PC-3 (cell line): ENCODE results near the gene LRRC59. TPM values are rescaled to one million over a fixed set of nuclear protein-coding genes. Genes with fewer than 3 reads are reported as not detected.
A peak's percentile ranks its signal among the peaks of the same experiment; 100 is the strongest.

Experiments used
- ATAC-seq: fragments of 200-7000 bp; cut with Tn5 transposase; 2 replicates; pipeline ENCODE4 v1.9.1; 2020; ENCODE audit warnings: mild to moderate bottlenecking, moderate library complexity
- BruUV-seq: library from RNA; stranded (reverse); fragments of 400-500 nt; replicated peaks from 2 replicates; lab custom pipeline; 2021; lab: Mats Ljungman, UMichigan
- CTCF ChIA-PET: fragments of 300-600 bp; sonication (Branson Sonifier 250); formaldehyde crosslinking; loops from one replicate; lab custom pipeline; 2022; ENCODE audit warnings: antibody characterized with exemption; lab: Charles Lee
- POLR2A ChIA-PET: fragments of 300-600 bp; sonication (Branson Sonifier 250); formaldehyde crosslinking; loops from one replicate; lab custom pipeline; 2022; ENCODE audit warnings: antibody characterized with exemption; ENCODE audit not compliant: unreplicated experiment; lab: Charles Lee
- DNase-seq: peaks from one replicate; pipeline ENCODE4 v3.0.0-alpha.2; 2015
- H2AFZ ChIP-seq: fragments of 300-600 bp; sonication (generic); 2 replicates; pipeline ENCODE4 v1.6.0; 2016; ENCODE audit warnings: antibody characterized with exemption, low read length
- H3F3A ChIP-seq: fragments of 300-600 bp; sonication (generic); one replicate; pipeline ENCODE4 v1.6.0; 2017; ENCODE audit warnings: antibody characterized with exemption, low read length, control low read depth, mild to moderate bottlenecking; ENCODE audit not compliant: unreplicated experiment
- H3K27ac ChIP-seq: fragments of 300-600 bp; sonication (generic); 2 replicates; pipeline ENCODE4 v1.5.1; 2016; ENCODE audit warnings: mild to moderate bottlenecking, low read length
- H3K27me3 ChIP-seq: fragments of 300-600 bp; sonication (generic); 2 replicates; pipeline ENCODE4 v1.6.1; 2016; ENCODE audit warnings: low read length, mixed read lengths
- H3K36me3 ChIP-seq: fragments of 300-600 bp; sonication (generic); 2 replicates; pipeline ENCODE4 v1.6.1; 2016; ENCODE audit warnings: low read depth, mixed run types, low read length, mixed read lengths
- H3K4me1 ChIP-seq: fragments of 300-600 bp; sonication (generic); 2 replicates; pipeline ENCODE4 v1.5.1; 2016; ENCODE audit warnings: low read length; ENCODE audit not compliant: insufficient read depth
- H3K4me2 ChIP-seq: fragments of 300-600 bp; sonication (generic); 2 replicates; pipeline ENCODE4 v1.6.0; 2016; ENCODE audit warnings: low read length
- H3K4me3 ChIP-seq: fragments of 300-600 bp; sonication (generic); 2 replicates; pipeline ENCODE4 v1.5.1; 2016; ENCODE audit warnings: mild to moderate bottlenecking, low read length, mixed read lengths
- H3K79me2 ChIP-seq: fragments of 300-600 bp; sonication (generic); 2 replicates; pipeline ENCODE4 v1.6.1; 2017; ENCODE audit warnings: low read length, mixed read lengths
- H3K9ac ChIP-seq: fragments of 300-600 bp; sonication (generic); 2 replicates; pipeline ENCODE4 v1.6.0; 2016; ENCODE audit warnings: mild to moderate bottlenecking, low read length
- H3K9me2 ChIP-seq: fragments of 300-600 bp; sonication (generic); replicated peaks from 2 replicates; pipeline ENCODE4 v1.6.1; 2016; ENCODE audit warnings: mixed run types, low read length, mixed read lengths
- H3K9me3 ChIP-seq: fragments of 300-600 bp; sonication (generic); 2 replicates; pipeline ENCODE4 v1.6.1; 2016; ENCODE audit warnings: low read length, mixed read lengths
- H4K20me1 ChIP-seq: fragments of 300-600 bp; sonication (generic); 2 replicates; pipeline ENCODE4 v1.6.1; 2016; ENCODE audit warnings: low read length, mixed read lengths
- CTCF ChIP-seq: fragments of 300-600 bp; sonication (generic); conservative IDR thresholded peaks from 2 replicates; pipeline ENCODE4 v1.5.1; 2017; ENCODE audit warnings: antibody characterized with exemption, low read depth, mild to moderate bottlenecking, low read length
- EZH2 ChIP-seq: fragments of 300-600 bp; sonication (generic); IDR thresholded peaks from one replicate; pipeline ENCODE4 v1.6.1; 2017; ENCODE audit warnings: antibody characterized with exemption, mild to moderate bottlenecking, low read length; ENCODE audit not compliant: unreplicated experiment
- EZH2phosphoT487 ChIP-seq: fragments of 300-600 bp; sonication (generic); IDR thresholded peaks from 2 replicates; pipeline ENCODE4 v1.6.1; 2018; ENCODE audit warnings: mild to moderate bottlenecking, antibody characterized with exemption, low read length, borderline replicate concordance
- intact Hi-C: fragments of 100-400 bp; cut with micrococcal nuclease; formaldehyde crosslinking; loops from 2 replicates; pipeline ENCODE4 v1.9.0; 2023
- total RNA-seq: library from RNA; depleted of rRNA; stranded (reverse); fragments of >200 nt; gene quantifications from 2 replicates; pipeline ENCODE4 v1.2.3, GENCODE V29; 2014

The LRRC59 gene
- total RNA-seq, 1 experiment from 2014 or later: 324 TPM

- intact Hi-C loops: no loop called here
- CTCF ChIA-PET: interaction anchor here (0.6 kb wide), 1 partner anchor 53 kb away, joined by 3 read pairs; the partner anchor contains the start of gene LRRC59
- Histone ChIP-seq H3K36me3 (no peaks in the 10 kb centered on the region), H3K9ac (no peak overlapping the region), H3K4me1 (peaks cover 26% of the 10 kb centered on the region), H3K4me3 (peak overlapping the region; percentile 77; the same call in 1 of the 2 replicates), H3K9me3 (no peaks in the 10 kb centered on the region), H4K20me1 (no peaks in the 10 kb centered on the region; the same call in 1 of the 2 replicates), H3K27ac (no peak overlapping the region), H2AFZ (no peak overlapping the region), H3K4me2 (peak overlapping the region; percentile 99), H3K79me2 (peaks cover 30% of the 10 kb centered on the region), H3F3A (no peaks in the 10 kb centered on the region), H3K27me3 (no peaks in the 10 kb centered on the region), H3K9me2 (no peaks in the 10 kb centered on the region)
- DNase-seq (no peak), ATAC-seq (no peak)
- TF ChIP-seq CTCF (no peak), EZH2 (no peak), EZH2phosphoT487 (no peak)
- BruUV-seq: no TSS peak
- POLR2A ChIA-PET: no interaction called here
Measured at GRCh38 chr17:50344731-50345365, 52.5 kb downstream of the LRRC59 start.

- Histone ChIP-seq H3F3A (no peaks in the 10 kb centered on the region), H3K9me3 (no peaks in the 10 kb centered on the region), H3K27me3 (no peaks in the 10 kb centered on the region), H2AFZ (no peak overlapping the region), H3K4me3 (no peak overlapping the region), H3K36me3 (no peaks in the 10 kb centered on the region), H3K4me1 (peaks cover 8% of the 10 kb centered on the region), H3K4me2 (no peak overlapping the region), H3K9me2 (no peaks in the 10 kb centered on the region), H4K20me1 (no peaks in the 10 kb centered on the region), H3K79me2 (no peaks in the 10 kb centered on the region), H3K9ac (no peak overlapping the region), H3K27ac (no peak overlapping the region)
- POLR2A ChIA-PET: no interaction called here
- ATAC-seq (no peak), DNase-seq (no peak)
- TF ChIP-seq CTCF: no peak
- TF ChIP-seq EZH2: no peak
- TF ChIP-seq EZH2phosphoT487: no peak
- BruUV-seq: no TSS peak
- intact Hi-C loops: no loop called here
- CTCF ChIA-PET: no interaction called here
Measured at GRCh38 chr17:50339381-50339780, 57.9 kb downstream of the LRRC59 start.

- no peaks in the 10 kb centered on the region for H3K36me3 ChIP-seq
- no peaks in the 10 kb centered on the region for H3F3A ChIP-seq
- H3K9ac ChIP-seq: no peak overlapping the region
- H3K27ac ChIP-seq: no peak overlapping the region
- H3K4me3 ChIP-seq: no peak overlapping the region
- ChIA-PET POLR2A (no interaction called here), CTCF (no interaction called here)
- H3K9me3 ChIP-seq: no peaks in the 10 kb centered on the region
- no peaks in the 10 kb centered on the region for H4K20me1 ChIP-seq
- TF ChIP-seq CTCF: no peak
- no peak for TF ChIP-seq EZH2
- no peak for TF ChIP-seq EZH2phosphoT487
- BruUV-seq: no TSS peak
- ATAC-seq: no peak
- H3K4me2 ChIP-seq: no peak overlapping the region
- no peaks in the 10 kb centered on the region for H3K79me2 ChIP-seq
- no peaks in the 10 kb centered on the region for H3K27me3 ChIP-seq
- no peaks in the 10 kb centered on the region for H3K9me2 ChIP-seq
- intact Hi-C loops: no loop called here
- peaks cover 8% of the 10 kb centered on the region for H3K4me1 ChIP-seq
- DNase-seq: no peak
- no peak overlapping the region for H2AFZ ChIP-seq
Measured at GRCh38 chr17:50338645-50339044, 58.7 kb downstream of the LRRC59 start.
